ENCODE data around the gene POMT1. TPM values are rescaled to one million over a fixed set of nuclear protein-coding genes. Genes with fewer than 3 reads are reported as not detected.
A peak's percentile ranks its signal among the peaks of the same experiment; 100 is the strongest.
"Not testable (repeated sequence)": the region's sequence is repeated elsewhere in the genome, so short reads cannot be mapped to it uniquely, and the experiment has no call there.

Gene POMT1
- total RNA-seq, 1 donor from 2014 or later = 26.5 TPM

DNA sequence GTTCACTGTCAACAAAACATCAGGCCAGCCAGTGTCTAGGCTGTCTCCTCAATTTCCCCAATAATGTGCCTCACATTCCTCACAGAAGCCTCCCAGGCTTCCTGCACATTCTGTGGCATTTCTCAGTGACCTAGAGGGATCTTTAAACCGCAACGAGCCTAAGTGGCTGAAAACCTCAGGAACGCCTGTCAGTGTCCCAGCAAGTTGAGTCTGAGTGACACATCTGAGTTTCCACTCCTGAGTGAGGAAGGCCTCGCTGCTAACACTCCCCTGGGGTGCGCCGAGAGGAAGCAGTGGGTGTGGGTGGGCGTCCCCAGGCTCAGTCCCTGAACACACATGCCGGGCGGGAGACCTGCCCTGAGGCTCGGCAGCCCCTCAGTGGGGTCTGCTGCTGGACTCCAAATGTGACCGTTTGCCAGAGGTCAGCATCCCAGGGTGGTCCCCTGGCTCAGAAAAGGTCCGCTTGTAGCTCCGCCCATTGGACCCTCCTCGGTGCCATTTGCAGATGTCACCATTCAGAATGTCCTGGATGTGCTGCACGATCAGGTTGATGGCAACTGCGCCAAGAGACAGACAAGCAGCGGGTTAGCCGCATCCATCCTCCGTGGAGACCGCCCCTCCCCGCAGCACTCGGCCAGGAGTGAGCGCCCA is 22.1 kb downstream of the POMT1 start:
- DNase-seq (ENCODE audit: low spot score) = no peak

GRCh38 chr9:131525643-131526565 is 23.2 kb downstream of the POMT1 start:
- no peak for DNase-seq (ENCODE audit: low spot score)

DNA sequence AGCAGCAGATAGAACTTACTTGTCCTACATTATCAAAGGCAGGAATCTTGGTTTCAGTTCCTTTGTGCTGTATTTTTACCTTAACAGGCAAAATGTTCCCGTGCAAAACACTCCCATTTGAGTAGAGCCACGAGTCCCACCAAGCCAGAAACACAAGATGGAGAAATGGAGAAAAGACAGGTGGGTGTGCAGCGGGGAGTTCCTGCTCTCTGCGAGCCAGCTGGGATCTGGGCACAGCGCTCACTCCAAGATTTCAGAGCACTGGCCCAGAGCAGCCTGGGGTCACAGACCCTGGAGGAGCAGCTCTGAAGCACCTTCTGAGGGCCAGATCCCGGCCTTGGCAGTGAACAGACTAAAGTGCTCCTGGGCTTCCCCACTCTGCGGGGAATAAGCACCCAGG is 25.5 kb downstream of the POMT1 start:
- no peak for DNase-seq (ENCODE audit: low spot score)

GRCh38 chr9:131528886-131529505 is 26.3 kb downstream of the POMT1 start:
- DNase-seq (ENCODE audit: low spot score) = no peak

- DNase-seq (ENCODE audit: low spot score) = no peak
Observed at GRCh38 chr9:131529597-131530545, 27.2 kb downstream of the POMT1 start.

DNA sequence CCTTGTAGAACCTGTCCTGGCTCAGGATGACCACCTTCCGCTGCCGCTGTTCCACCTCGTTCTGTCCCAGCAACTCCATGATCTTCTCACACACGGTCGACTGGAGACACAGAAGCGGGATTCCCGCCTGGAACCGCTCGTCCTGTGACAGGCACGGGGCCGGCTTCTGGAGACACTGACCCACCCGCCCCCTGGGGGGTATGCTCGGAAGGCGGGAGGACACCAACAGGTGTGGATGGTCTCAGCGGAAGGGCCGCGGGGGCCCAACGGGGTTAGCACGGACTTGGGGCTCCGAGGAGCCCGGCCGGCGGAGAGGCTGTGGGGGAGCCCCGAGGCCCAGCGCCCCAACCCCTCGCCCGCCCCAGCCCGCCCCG is 27.8 kb downstream of the POMT1 start:
- no peak for DNase-seq (ENCODE audit: low spot score)

- peak; percentile 76 for DNase-seq (ENCODE audit: low spot score)
Observed at GRCh38 chr9:131530920-131531832, 28.5 kb downstream of the POMT1 start, which contains the start of gene UCK1. Gene UCK1 (minus strand): TSS chr9:131531263. CDS start chr9:131531174, 89 bp downstream.

DNA sequence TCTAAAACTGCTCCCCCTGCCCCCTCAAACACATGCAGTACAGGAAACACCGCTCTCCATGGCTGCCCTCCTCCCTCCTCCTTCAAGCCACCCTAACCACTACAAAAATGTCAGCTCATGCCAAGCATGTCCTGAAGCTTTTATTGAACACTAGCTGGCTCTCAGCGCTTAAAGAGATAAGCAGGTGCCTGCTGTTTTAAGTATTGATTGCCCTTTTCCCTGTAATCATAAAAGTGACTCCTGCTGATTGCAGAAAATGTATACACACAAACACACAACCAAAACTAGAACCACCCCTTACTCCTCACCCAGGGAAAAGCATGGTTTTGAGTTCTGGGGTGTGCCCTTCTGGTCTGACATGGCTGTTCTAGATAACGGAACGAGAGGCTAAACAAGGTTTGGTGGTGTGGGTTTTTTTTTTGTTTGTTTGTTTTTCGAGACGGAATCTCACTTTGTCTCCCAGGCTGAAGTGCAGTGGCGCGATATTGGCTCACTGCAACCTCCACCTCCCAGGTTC is 32.1 kb downstream of the POMT1 start:
- DNase-seq (ENCODE audit: low spot score) = no peak

GRCh38 chr9:131537946-131538345 is 35.2 kb downstream of the POMT1 start:
- DNase-seq (ENCODE audit: low spot score) = no peak

- DNase-seq (ENCODE audit: low spot score) = no peak
Observed at GRCh38 chr9:131539223-131539923, 36.7 kb downstream of the POMT1 start.

DNA sequence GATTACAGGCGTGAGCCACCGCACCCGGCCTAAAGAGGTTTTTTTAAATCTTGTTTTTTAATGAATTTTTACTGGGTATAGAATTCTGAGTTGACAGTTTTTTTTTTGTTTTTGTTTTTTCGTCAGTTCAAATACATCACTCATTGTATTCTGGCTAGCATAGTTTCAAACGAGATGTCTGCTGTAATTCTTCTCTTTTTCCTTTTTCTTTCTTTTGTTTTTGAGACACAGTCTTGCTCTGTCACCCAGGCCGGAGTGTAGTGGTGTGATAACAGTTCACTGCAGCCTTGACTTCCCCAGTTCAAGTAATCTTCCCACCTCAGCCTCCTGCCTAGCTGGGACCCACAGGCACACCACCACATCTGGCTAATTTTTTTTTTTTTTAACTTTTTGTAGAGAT is 40.4 kb downstream of the POMT1 start:
- DNase-seq (ENCODE audit: low spot score) = no peak

DNA sequence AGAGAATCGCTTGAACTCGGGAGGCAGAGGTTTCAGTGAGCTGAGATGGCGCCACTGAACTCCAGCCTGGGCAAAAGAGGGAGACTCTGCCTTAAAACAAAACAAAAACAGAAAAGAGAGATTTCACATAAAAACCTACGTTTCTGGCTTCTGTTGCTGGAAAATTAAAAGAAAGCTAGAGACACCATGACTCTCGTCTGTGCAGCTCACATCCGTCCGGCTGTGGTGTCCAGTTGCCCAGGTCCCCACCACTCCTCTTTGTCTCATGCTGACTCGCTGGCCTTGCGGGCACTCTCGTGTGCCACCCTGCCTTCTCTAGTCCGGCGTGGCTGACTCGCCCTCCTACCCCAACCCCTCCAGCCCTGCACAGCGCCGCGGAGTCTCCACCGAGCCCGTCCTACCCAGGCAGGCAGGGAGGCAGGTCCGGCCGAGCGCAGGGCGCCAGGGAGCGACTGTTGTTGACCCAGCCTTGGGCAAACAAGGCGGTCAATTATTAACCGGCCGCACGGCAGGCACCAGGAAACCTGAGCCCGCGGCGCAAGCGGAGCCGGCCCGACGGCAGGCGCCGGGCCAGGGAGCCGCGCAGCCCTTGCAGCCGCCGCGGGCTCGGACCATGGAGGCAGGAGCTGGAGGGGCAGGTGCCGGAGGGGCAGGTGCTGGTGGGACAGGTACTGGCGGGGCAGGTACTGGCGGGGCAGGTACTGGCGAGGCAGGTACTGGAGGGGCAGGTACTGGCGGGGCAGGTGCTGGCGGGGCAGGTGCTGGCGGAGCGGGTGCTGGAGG is 42.5 kb downstream of the POMT1 start, which contains the start of gene PRRT1B:
PRRT1B (plus strand) TSS at position 521 of the 783 bp plus-strand sequence; CDS start at position 614, 93 bp downstream.
- peak; percentile 84 for DNase-seq (ENCODE audit: low spot score)

GRCh38 chr9:131545786-131546335 is 43.1 kb downstream of the POMT1 start:
- no peak for DNase-seq (ENCODE audit: low spot score)

DNA sequence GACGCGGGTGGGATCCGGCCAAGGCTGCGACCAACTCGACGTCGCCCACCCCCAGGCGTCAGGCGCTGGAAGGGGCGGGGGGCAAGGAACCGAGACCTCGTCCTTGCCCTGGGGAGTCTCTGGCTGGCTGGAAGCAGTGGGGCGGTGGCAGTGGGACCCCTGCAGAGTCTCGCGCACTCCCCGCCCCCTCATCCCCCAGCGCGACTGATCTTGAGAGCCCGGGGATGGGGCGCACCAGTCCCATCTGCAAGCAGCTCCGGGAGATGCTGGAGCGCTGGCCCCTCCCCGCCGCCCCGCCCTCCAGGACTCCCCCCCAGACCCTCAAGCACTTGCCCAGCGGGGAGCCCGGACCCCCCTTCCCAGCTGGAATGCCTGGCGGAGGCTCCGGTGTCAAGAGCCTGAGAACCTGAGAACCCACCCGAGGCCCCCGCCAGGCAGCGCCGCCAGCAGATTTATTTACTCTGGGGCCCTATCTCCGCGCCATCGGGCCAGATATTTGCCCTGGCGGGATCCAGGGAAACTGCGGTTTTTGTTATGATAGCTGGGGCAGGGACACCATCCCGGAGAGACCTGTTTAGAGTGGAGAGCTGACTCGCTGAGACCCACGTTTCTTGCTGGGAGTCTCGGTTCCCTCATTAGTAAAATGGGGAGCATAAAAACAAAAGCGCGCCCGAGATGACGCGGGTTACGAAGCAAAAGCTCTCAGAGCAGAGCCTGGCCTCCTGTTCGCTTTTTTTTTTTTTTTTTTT is 43.8 kb downstream of the POMT1 start:
- DNase-seq (ENCODE audit: low spot score) = no peak

- not testable (repeated sequence) for DNase-seq (ENCODE audit: low spot score)
Observed at GRCh38 chr9:131549186-131549585, 46.5 kb downstream of the POMT1 start.

DNA sequence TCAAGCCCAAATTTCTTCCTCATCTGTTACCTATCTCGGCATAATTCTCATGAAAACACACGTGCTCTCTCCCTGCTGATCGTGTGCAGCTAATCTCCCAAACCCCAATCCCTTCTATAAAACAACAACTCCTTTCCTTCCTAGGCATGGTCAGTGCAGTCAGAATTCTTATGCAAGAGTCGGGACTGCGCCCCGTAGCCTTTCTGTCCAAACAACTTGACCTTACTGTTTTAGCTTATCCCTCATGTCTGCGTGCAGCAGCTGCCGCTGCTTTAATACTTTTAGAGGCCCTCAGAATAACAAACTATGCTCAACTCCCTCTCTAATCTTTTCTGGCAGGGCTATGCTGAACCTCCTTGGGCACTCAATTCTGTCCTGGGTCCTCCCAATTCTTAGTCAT is 47.7 kb downstream of the POMT1 start:
- DNase-seq (ENCODE audit: low spot score) = not testable (repeated sequence)

DNA sequence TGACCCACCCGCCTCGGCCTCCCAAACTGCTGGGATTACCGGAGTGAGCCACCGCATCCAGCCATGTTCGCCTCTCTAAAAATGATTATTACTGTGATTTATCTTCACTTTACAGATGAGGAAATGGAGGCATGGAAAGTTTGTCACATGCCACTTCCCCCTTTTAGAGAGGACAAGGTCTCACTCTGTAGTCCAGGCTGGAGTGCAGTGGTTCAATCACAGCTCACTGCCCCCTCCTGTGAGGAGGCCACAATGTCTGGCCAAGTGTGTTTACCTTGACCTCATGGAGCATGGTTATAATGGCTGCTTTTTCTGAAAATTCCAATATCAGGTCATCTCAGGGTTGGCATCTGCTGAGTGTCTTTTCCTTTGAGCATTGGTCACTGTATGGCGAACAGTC is 49.3 kb downstream of the POMT1 start:
- DNase-seq (ENCODE audit: low spot score) = no peak

Measured in ureter (tissue), 1 donor.